MM.1S (cell line): ENCODE results near the gene VEZF1.

Source experiments
- DNase-seq: peaks from one replicate; pipeline ENCODE4 v3.0.0-alpha.2; 2015
- H2AFZ ChIP-seq: fragments of 300-600 bp; sonication (generic); 2 replicates; pipeline ENCODE4 v1.6.0; 2016; ENCODE audit warnings: antibody characterized with exemption, low read length
- H3F3A ChIP-seq: fragments of 300-600 bp; sonication (generic); 2 replicates; pipeline ENCODE4 v1.6.1; 2016; ENCODE audit warnings: mild to moderate bottlenecking, antibody characterized with exemption, low read length, moderate library complexity, mixed read lengths; ENCODE audit not compliant: insufficient read depth
- H3K27ac ChIP-seq: fragments of 300-600 bp; sonication (generic); 2 replicates; pipeline ENCODE4 v1.5.1; 2016; ENCODE audit warnings: mild to moderate bottlenecking, low read length
- H3K27me3 ChIP-seq: fragments of 300-600 bp; sonication (generic); replicated peaks from 2 replicates; pipeline ENCODE4 v1.6.0; 2016; ENCODE audit warnings: low read length; ENCODE audit not compliant: insufficient read depth
- H3K36me3 ChIP-seq: fragments of 300-600 bp; sonication (generic); replicated peaks from 2 replicates; pipeline ENCODE4 v1.6.1; 2016; ENCODE audit warnings: mild to moderate bottlenecking, low read length, mixed read lengths; ENCODE audit not compliant: insufficient read depth
- H3K4me1 ChIP-seq: fragments of 300-600 bp; sonication (generic); 2 replicates; pipeline ENCODE4 v1.6.1; 2016; ENCODE audit warnings: low read length, mixed read lengths
- H3K4me2 ChIP-seq: fragments of 300-600 bp; sonication (generic); 2 replicates; pipeline ENCODE4 v1.6.0; 2016; ENCODE audit warnings: low read depth, low read length
- H3K4me3 ChIP-seq: fragments of 300-600 bp; sonication (generic); 2 replicates; pipeline ENCODE4 v1.5.1; 2016; ENCODE audit warnings: low read length, mixed read lengths
- H3K79me2 ChIP-seq: fragments of 300-600 bp; sonication (generic); 2 replicates; pipeline ENCODE4 v1.6.1; 2016; ENCODE audit warnings: mixed run types, low read length, mixed read lengths
- H3K9ac ChIP-seq: fragments of 300-600 bp; sonication (generic); 2 replicates; pipeline ENCODE4 v1.6.1; 2016; ENCODE audit warnings: low read length, mixed read lengths
- H3K9me2 ChIP-seq: fragments of 300-600 bp; sonication (generic); replicated peaks from 2 replicates; pipeline ENCODE4 v1.6.1; 2016; ENCODE audit warnings: mild to moderate bottlenecking, low read length, mixed read lengths; ENCODE audit not compliant: insufficient read depth
- H3K9me3 ChIP-seq: fragments of 300-600 bp; sonication (generic); replicated peaks from 2 replicates; pipeline ENCODE4 v1.6.1; 2016; ENCODE audit warnings: mild to moderate bottlenecking, low read length, mixed read lengths; ENCODE audit not compliant: insufficient read depth
- H4K20me1 ChIP-seq: fragments of 300-600 bp; sonication (generic); 2 replicates; pipeline ENCODE4 v1.6.1; 2016; ENCODE audit warnings: mild to moderate bottlenecking, low read length, moderate library complexity, mixed read lengths; ENCODE audit not compliant: insufficient read depth
- CTCF ChIP-seq: fragments of 300-600 bp; sonication (generic); IDR thresholded peaks from 2 replicates; pipeline ENCODE4 v1.5.1; 2016; ENCODE audit warnings: antibody characterized with exemption, low read length, mixed read lengths
- EZH2 ChIP-seq: fragments of 300-600 bp; sonication (generic); optimal IDR thresholded peaks from 2 replicates; pipeline ENCODE3; 2017; ENCODE audit warnings: low read depth, mild to moderate bottlenecking, antibody characterized with exemption, low read length, mixed read lengths
- EZH2phosphoT487 ChIP-seq: fragments of 300-600 bp; sonication (generic); IDR thresholded peaks from 2 replicates; pipeline ENCODE4 v1.6.1; 2018; ENCODE audit warnings: antibody characterized with exemption, low read length

The VEZF1 gene

DNA sequence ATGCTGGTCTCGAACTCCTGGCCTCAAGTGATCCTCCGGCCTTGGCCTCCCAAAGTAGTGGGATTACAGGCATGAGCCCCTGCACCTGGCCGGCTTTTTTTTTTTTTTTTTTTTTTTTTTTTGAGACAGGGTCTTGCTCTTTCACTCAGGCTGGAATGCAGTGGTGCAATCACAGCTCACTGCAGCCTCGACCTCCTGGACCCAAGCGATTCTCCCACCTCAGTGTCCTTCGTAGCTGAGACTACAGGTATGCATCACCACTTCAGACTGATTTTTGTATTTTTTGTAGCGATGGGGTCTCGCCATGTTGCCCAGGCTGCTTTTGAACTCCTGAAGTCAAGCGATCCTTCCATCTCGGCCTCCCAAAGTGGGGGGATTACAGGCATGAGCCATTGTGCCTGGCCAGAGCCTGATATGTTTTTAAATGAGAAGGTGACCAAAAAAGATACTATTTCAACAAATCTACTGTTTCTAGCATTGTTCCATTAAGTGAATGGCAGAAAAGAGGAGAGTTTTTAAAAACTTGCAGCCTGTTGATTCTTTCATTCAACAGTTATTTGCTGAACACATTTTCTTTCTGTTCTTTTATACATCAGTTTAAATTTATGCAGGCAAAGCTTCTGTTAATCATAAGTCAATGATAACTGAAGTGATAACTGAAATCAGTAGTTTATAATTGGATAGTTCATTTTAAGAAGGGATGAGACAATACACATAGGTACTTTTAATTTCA, 22.2 kb upstream of the VEZF1 start:
- H3K36me3 ChIP-seq: peaks cover 8% of the 10 kb centered on the region; the same call in 1 of the 2 replicates
- H3K27ac ChIP-seq: no peak overlapping the region
- no peak overlapping the region for H3K4me2 ChIP-seq
- H3K4me3 ChIP-seq: no peak overlapping the region
- no peak for DNase-seq
- H3K4me1 ChIP-seq: peaks cover 5% of the 10 kb centered on the region; the same call in 1 of the 2 replicates
- no peaks in the 10 kb centered on the region for H3K9me2 ChIP-seq
- H3K27me3 ChIP-seq: no peaks in the 10 kb centered on the region
- peaks cover 9% of the 10 kb centered on the region for H4K20me1 ChIP-seq
- no peak for TF ChIP-seq EZH2phosphoT487
- TF ChIP-seq EZH2: no peak
- no peak for TF ChIP-seq CTCF
- no peak overlapping the region for H3K9ac ChIP-seq
- H3F3A ChIP-seq: peaks cover 7% of the 10 kb centered on the region; the same call in 1 of the 2 replicates
- no peaks in the 10 kb centered on the region for H3K9me3 ChIP-seq
- H3K79me2 ChIP-seq: peaks cover 19% of the 10 kb centered on the region
- H2AFZ ChIP-seq: no peak overlapping the region

- no peak for DNase-seq
- Histone ChIP-seq H3K9me3 (no peaks in the 10 kb centered on the region), H3K4me3 (peak overlapping the region; percentile 99), H3K79me2 (peaks cover 41% of the 10 kb centered on the region), H3K27ac (peak overlapping the region; percentile 90), H3K9ac (peak overlapping the region; percentile 100), H3F3A (peaks cover 16% of the 10 kb centered on the region), H4K20me1 (peaks cover 31% of the 10 kb centered on the region), H3K27me3 (no peaks in the 10 kb centered on the region), H3K4me2 (peak overlapping the region; percentile 86), H3K9me2 (no peaks in the 10 kb centered on the region), H3K36me3 (peaks cover 29% of the 10 kb centered on the region), H2AFZ (peak overlapping the region; percentile 88), H3K4me1 (peaks cover 15% of the 10 kb centered on the region)
- TF ChIP-seq CTCF: no peak
- no peak for TF ChIP-seq EZH2phosphoT487
- no peak for TF ChIP-seq EZH2
Measured at GRCh38 chr17:58007781-58008706, 20.0 kb upstream of the VEZF1 start.

- DNase-seq: peak; percentile 99
- no peaks in the 10 kb centered on the region for H3K9me3 ChIP-seq
- H3K4me1 ChIP-seq: peaks cover 15% of the 10 kb centered on the region
- peak within 1 kb of the TSS; percentile 100 for H3K9ac ChIP-seq
- peaks cover 25% of the 10 kb centered on the region for H3F3A ChIP-seq
- H3K27me3 ChIP-seq: no peaks in the 10 kb centered on the region
- peaks cover 31% of the 10 kb centered on the region for H3K36me3 ChIP-seq
- H3K4me2 ChIP-seq: peak within 1 kb of the TSS; percentile 86
- H3K27ac ChIP-seq: peak within 1 kb of the TSS; percentile 90
- peaks cover 33% of the 10 kb centered on the region for H4K20me1 ChIP-seq
- H3K9me2 ChIP-seq: no peaks in the 10 kb centered on the region
- peak within 1 kb of the TSS; percentile 88 for H2AFZ ChIP-seq
- TF ChIP-seq EZH2 (no peak), EZH2phosphoT487 (no peak), CTCF (no peak)
- peak within 1 kb of the TSS; percentile 99 for H3K4me3 ChIP-seq
- peaks cover 50% of the 10 kb centered on the region for H3K79me2 ChIP-seq
Measured at GRCh38 chr17:58006924-58007780, 19.1 kb upstream of the VEZF1 start, which contains the start of gene SRSF1. Gene SRSF1 (minus strand): TSS chr17:58007246. CDS start chr17:58007137, 109 bp downstream.
